Common myeloid progenitor, CD34-positive (primary cell): Measurements from ENCODE around the gene HOXC10.

ENCODE experiments used
- CTCF ChIA-PET: fragments of 350-600 bp; sonication (Branson Sonifier 250); formaldehyde crosslinking; loops from one replicate; lab custom pipeline; 2021; ENCODE audit warnings: antibody characterized with exemption; lab: Charles Lee
- POLR2A ChIA-PET: fragments of 350-600 bp; sonication (Branson Sonifier 250); formaldehyde crosslinking; loops from one replicate; lab custom pipeline; 2021; ENCODE audit warnings: antibody characterized with exemption; lab: Charles Lee
- DNase-seq, 3 donors: peaks; one replicate each; pipeline versions ENCODE4 v3.0.0 to v3.0.0-alpha.2; 2013
- H3K27ac ChIP-seq, 2 experiments: 1 replicate in 1 of 2; 2 replicates in 1 of 2; pipeline ENCODE4 v1.7.0; 2013; ENCODE audit warnings: inconsistent platforms in 2 of 2, low read length in 2 of 2, mild to moderate bottlenecking in 2 of 2, low read depth in 1 of 2, moderate library complexity in 1 of 2; ENCODE audit not compliant: severe bottlenecking in 2 of 2, insufficient read depth in 1 of 2, poor library complexity in 1 of 2
- H3K27me3 ChIP-seq, 5 experiments: replicated peaks in 2 of 5; 1 replicate in 3 of 5; 2 replicates in 2 of 5; pipeline versions ENCODE4 v1.6.1 to v1.7.0; 2013; ENCODE audit warnings: low read length in 4 of 5, mild to moderate bottlenecking in 2 of 5, moderate library complexity in 2 of 5, inconsistent platforms in 1 of 5; ENCODE audit not compliant: insufficient read depth in 5 of 5, control insufficient read depth in 4 of 5
- H3K36me3 ChIP-seq, 4 experiments: 1 replicate in 2 of 4; 2 replicates in 2 of 4; pipeline versions ENCODE4 v1.6.1 to v1.7.0; 2013; ENCODE audit warnings: low read length in 3 of 4, control low read depth in 1 of 4, mild to moderate bottlenecking in 1 of 4; ENCODE audit not compliant: control insufficient read depth in 4 of 4, insufficient read depth in 4 of 4
- H3K4me1 ChIP-seq, 4 experiments: 1 replicate in 3 of 4; 2 replicates in 1 of 4; pipeline versions ENCODE4 v1.6.1 to v1.7.1; 2013; ENCODE audit warnings: low read length in 3 of 4, mild to moderate bottlenecking in 3 of 4, control low read depth in 1 of 4, inconsistent platforms in 1 of 4, moderate library complexity in 1 of 4; ENCODE audit not compliant: control insufficient read depth in 4 of 4, insufficient read depth in 4 of 4; ENCODE audit errors: control extremely low read depth in 1 of 4
- H3K4me3 ChIP-seq, 7 experiments: 1 replicate in 4 of 7; 2 replicates in 3 of 7; pipeline versions ENCODE4 v1.5.1 to v1.7.0; 2013; ENCODE audit warnings: mild to moderate bottlenecking in 7 of 7, low read length in 6 of 7, moderate library complexity in 6 of 7, inconsistent platforms in 2 of 7, low read depth in 2 of 7, control low read depth in 1 of 7; ENCODE audit not compliant: insufficient read depth in 4 of 7, control insufficient read depth in 1 of 7; ENCODE audit errors: extremely low read depth in 1 of 7
- H3K9me3 ChIP-seq, 5 experiments: 1 replicate in 4 of 5; 2 replicates in 1 of 5; pipeline versions ENCODE4 v1.6.1 to v1.7.1; 2013; ENCODE audit warnings: low read length in 4 of 5, mild to moderate bottlenecking in 2 of 5, inconsistent platforms in 1 of 5, low read depth in 1 of 5, moderate library complexity in 1 of 5; ENCODE audit not compliant: control insufficient read depth in 4 of 5, insufficient read depth in 2 of 5; ENCODE audit errors: control extremely low read depth in 1 of 5
- WGBS: methylation state at CpG from one replicate; pipeline ENCODE4 v1.1.5; 2013; ENCODE audit not compliant: insufficient coverage; 5-methylcytosine and 5-hydroxymethylcytosine counted together

The HOXC10 gene

GRCh38 chr12:53996240-53997203 lies 11.6 kb downstream of the HOXC10 start:
- Histone ChIP-seq H3K27me3 (peaks cover 10 to 100% (median 65%) of the 10 kb centered on the region in 5 experiments), H3K4me1 (peaks cover 0 to 29% (median 16%) of the 10 kb centered on the region in 4 experiments), H3K4me3 (peak overlapping the region in 4 of 7 experiments; percentile 16 to 72 (median 60)), H3K9me3 (no peaks in the 10 kb centered on the region), H3K36me3 (no peaks in the 10 kb centered on the region), H3K27ac (peak overlapping the region in 1 of 2 experiments; percentile 70)
- no peak for DNase-seq
- WGBS, result 10% methylated on average over 20 of the region's 29 CpGs
- CTCF ChIA-PET, result interaction anchor here (1.3 to 7.5 kb wide), 2 partner anchors 10 to 219 kb away, joined by 5 to 46 read pairs; partner anchors contain the start of gene HOXC10
- POLR2A ChIA-PET, result interaction anchor here (0.5 kb wide), 1 partner anchor 122 kb away, joined by 3 read pairs; no protein-coding TSS in a partner anchor

DNA sequence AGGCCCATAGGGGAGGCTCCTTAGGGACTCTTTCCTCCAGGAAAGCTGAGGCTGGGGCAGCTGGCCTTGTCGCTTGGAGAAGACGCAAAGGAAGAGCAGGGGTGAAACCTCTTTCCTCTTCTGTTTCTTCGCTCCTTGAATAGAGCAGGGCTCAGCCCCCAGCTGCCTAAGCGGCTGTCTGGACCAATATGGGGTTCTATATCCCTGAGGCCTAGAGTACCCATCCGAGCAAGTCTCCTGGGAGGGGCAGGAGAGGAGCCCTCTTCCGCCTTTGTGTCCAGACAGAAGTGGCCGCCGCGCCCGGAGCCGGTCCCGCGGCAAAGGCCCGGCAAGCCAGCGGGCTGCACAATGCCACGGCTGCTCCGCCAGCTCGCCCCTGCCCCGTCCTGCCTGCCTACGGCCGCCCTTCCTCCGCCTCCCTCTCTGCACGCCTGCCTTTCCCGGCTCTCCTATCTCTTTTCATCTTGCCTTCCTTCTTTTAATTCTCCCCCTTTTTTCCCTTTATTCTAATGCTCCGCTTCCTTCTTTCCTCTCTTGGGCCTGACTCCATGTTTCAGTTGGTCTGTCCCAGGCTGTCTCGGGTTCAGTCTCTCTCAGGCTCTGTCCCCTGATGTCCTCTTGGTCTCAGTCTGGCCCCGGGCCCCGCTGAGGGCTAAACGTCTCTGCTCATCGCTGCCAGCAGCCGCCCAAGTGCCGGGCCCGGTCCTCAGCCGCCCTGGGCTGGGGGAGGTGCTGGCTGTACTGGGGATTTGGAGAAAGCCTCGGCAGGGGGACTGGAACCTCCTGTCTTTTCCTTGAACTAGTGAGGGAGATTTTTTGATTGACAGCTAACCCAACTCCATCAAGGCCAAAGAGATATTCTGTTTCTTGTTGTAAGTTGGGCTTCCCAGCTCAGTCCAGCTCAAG lies 12.5 kb downstream of the HOXC10 start:
- Histone ChIP-seq H3K27ac (no peak overlapping the region), H3K4me1 (peaks cover 0 to 29% (median 16%) of the 10 kb centered on the region in 4 experiments), H3K4me3 (no peak overlapping the region), H3K9me3 (no peaks in the 10 kb centered on the region), H3K36me3 (no peaks in the 10 kb centered on the region), H3K27me3 (peaks cover 14 to 100% (median 61%) of the 10 kb centered on the region in 5 experiments)
- no peak for DNase-seq
- WGBS, result 5% methylated on average over 33 of the region's 35 CpGs
- CTCF ChIA-PET, result interaction anchor here (0.8 to 7.5 kb wide), 4 partner anchors 11 to 218 kb away, joined by 3 to 46 read pairs (median 6); partner anchors contain the start of gene HOXC10
- POLR2A ChIA-PET, result no interaction called here

GRCh38 chr12:53998110-53998899 lies 13.4 kb downstream of the HOXC10 start:
- ChIA-PET POLR2A (no interaction called here), CTCF (interaction anchor here (0.8 to 7.5 kb wide), 4 partner anchors 12 to 217 kb away, joined by 3 to 46 read pairs (median 6); partner anchors contain the start of gene HOXC10)
- H3K4me3 ChIP-seq, result no peak overlapping the region
- H3K9me3 ChIP-seq, result no peaks in the 10 kb centered on the region
- peaks cover 0 to 29% (median 16%) of the 10 kb centered on the region in 4 experiments for H3K4me1 ChIP-seq
- H3K27me3 ChIP-seq, result peaks cover 8 to 100% (median 63%) of the 10 kb centered on the region in 5 experiments
- H3K27ac ChIP-seq, result no peak overlapping the region
- DNase-seq, result no peak
- H3K36me3 ChIP-seq, result no peaks in the 10 kb centered on the region
- WGBS, result 4% methylated on average over 3 of the region's 11 CpGs

DNA sequence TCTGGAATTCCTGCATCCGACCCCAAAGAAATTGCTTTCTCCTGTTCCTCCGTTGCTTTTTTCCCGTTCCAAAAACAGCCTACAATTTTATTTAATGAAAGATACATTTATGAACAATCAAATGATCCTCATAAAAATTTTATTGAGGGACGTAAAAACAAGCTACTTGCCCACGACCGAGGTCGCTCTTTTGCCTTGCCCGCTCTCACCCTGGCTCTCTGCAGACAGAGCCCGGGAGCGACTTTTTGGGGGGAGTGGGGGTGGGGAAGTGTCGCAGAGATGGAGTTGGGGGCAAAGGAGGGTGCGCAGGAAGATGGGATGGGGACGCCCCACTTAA lies 13.9 kb downstream of the HOXC10 start:
- WGBS, result 19% methylated on average over 5 of the region's 13 CpGs
- POLR2A ChIA-PET, result no interaction called here

DNA sequence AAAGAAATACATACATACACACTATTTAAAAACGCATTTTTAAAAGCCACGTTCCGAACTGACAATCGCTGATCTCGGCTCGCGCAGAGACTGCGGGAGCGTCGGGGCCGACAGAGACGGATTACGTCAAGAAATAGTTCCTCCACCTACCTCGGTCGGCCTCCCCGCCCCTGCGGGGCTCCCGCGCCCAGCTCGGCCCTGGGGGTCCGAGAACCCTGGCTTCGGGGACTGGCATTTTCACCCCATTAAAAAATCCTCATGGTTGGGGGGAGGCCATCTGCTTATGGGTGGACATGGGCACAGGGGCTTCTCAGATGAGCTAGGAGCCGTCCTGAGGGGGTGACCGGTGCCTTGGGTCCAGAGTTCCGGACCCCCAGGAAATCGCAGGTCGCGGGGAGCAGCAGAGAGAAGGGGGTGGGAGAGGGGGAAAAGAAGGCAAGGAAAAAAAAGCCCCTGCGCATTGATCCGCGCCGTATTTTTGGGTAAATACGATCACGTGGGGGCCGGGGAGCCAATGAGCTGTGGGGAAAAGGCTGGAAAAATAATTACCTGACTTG lies 14.7 kb downstream of the HOXC10 start:
- CTCF ChIA-PET, result interaction anchor here (1.2 to 7.5 kb wide), 5 partner anchors 8 to 206 kb away, joined by 3 to 46 read pairs (median 6); partner anchors contain the start of gene HOXC10
- H3K27ac ChIP-seq, result peak overlapping the region in 1 of 2 experiments; percentile 58

More for the DNA sequence above, 13.9 kb downstream of the HOXC10 start:
- CTCF ChIA-PET, result interaction anchor here (7.5 kb wide), 1 partner anchor 12 kb away, joined by 46 read pairs; the partner anchor contains the start of gene HOXC10
- H3K36me3 ChIP-seq, result no peaks in the 10 kb centered on the region
- H3K27ac ChIP-seq, result no peak overlapping the region
- no peaks in the 10 kb centered on the region for H3K9me3 ChIP-seq
- peaks cover 0 to 29% (median 16%) of the 10 kb centered on the region in 4 experiments for H3K4me1 ChIP-seq
- no peak for DNase-seq
- H3K27me3 ChIP-seq, result peaks cover 3 to 100% (median 64%) of the 10 kb centered on the region in 5 experiments
- H3K4me3 ChIP-seq, result no peak overlapping the region

More for the DNA sequence above, 14.7 kb downstream of the HOXC10 start:
- H3K36me3 ChIP-seq, result no peaks in the 10 kb centered on the region
- POLR2A ChIA-PET, result no interaction called here
- peaks cover 0 to 28% (median 14%) of the 10 kb centered on the region in 4 experiments for H3K4me1 ChIP-seq
- no peak overlapping the region for H3K4me3 ChIP-seq
- H3K9me3 ChIP-seq, result no peaks in the 10 kb centered on the region
- WGBS, result 2% methylated on average over 25 of the region's 35 CpGs
- H3K27me3 ChIP-seq, result peaks cover 3 to 100% (median 61%) of the 10 kb centered on the region in 5 experiments
- no peak for DNase-seq
